Neural cell (in vitro differentiated cells): ENCODE results near the gene WDR91. TPM values are rescaled to one million over a fixed set of nuclear protein-coding genes. Genes with fewer than 3 reads are reported as not detected.
"Not testable (repeated sequence)": the region's sequence is repeated elsewhere in the genome, so short reads cannot be mapped to it uniquely, and the experiment has no call there.

ENCODE experiments used
- H2AFZ ChIP-seq: fragments of 200-600, 300-800 bp; sonication (generic), shearing (Covaris generic); 2 replicates; pipeline ENCODE4 v1.6.0; 2014; ENCODE audit warnings: low read depth, mild to moderate bottlenecking, antibody characterized with exemption, low read length, moderate library complexity
- H3F3A ChIP-seq: fragments of 200-600 bp; shearing (Covaris generic); 2 replicates; pipeline ENCODE4 v1.6.1; 2016; ENCODE audit warnings: mild to moderate bottlenecking, moderate library complexity, mixed read lengths, antibody characterized with exemption, low read length; ENCODE audit not compliant: insufficient read depth, poor library complexity, severe bottlenecking
- H3K27ac ChIP-seq: fragments of 200-600, 300-800 bp; sonication (generic), shearing (Covaris generic); 2 replicates; pipeline ENCODE4 v1.5.1; 2014; ENCODE audit warnings: mild to moderate bottlenecking, low read length, moderate library complexity
- H3K27me3 ChIP-seq: fragments of 300-800, 200-600 bp; sonication (generic), shearing (Covaris generic); 2 replicates; pipeline ENCODE4 v1.6.0; 2014; ENCODE audit warnings: mild to moderate bottlenecking, low read depth, low read length, moderate library complexity; ENCODE audit not compliant: insufficient read depth
- H3K36me3 ChIP-seq: fragments of 300-800, 200-600 bp; sonication (generic), shearing (Covaris generic); 2 replicates; pipeline ENCODE4 v1.5.1; 2014; ENCODE audit warnings: mild to moderate bottlenecking, antibody characterized with exemption, low read length, moderate library complexity; ENCODE audit not compliant: insufficient read depth
- H3K4me2 ChIP-seq: fragments of 300-800, 200-600 bp; sonication (generic), shearing (Covaris generic); 2 replicates; pipeline ENCODE4 v1.6.0; 2014; ENCODE audit warnings: mild to moderate bottlenecking, low read length
- H3K4me3 ChIP-seq: fragments of 300-800, 200-600 bp; sonication (generic), shearing (Covaris generic); 2 replicates; pipeline ENCODE4 v1.5.1; 2014; ENCODE audit warnings: mild to moderate bottlenecking, low read length, moderate library complexity
- H3K79me2 ChIP-seq: fragments of 200-600 bp; shearing (Covaris generic); replicated peaks from 2 replicates; pipeline ENCODE4 v1.6.0; 2014; ENCODE audit warnings: mild to moderate bottlenecking, low read length, moderate library complexity; ENCODE audit not compliant: insufficient read depth
- H3K9ac ChIP-seq: fragments of 300-800, 200-600 bp; sonication (generic), shearing (Covaris generic); 2 replicates; pipeline ENCODE4 v1.6.1; 2016; ENCODE audit warnings: mild to moderate bottlenecking, low read length, mixed read lengths
- H3K9me2 ChIP-seq: fragments of 200-600 bp; shearing (Covaris generic); 2 replicates; pipeline ENCODE4 v1.6.1; 2016; ENCODE audit warnings: mild to moderate bottlenecking, low read length, mixed read lengths; ENCODE audit not compliant: insufficient read depth
- H3K9me3 ChIP-seq: fragments of 200-600, 300-800 bp; sonication (generic), shearing (Covaris generic); 2 replicates; pipeline ENCODE4 v1.6.1; 2016; ENCODE audit warnings: mild to moderate bottlenecking, mixed run types, low read length, moderate library complexity, mixed read lengths
- H4K20me1 ChIP-seq: fragments of 200-600 bp; shearing (Covaris generic); 2 replicates; pipeline ENCODE4 v1.6.1; 2016; ENCODE audit warnings: mild to moderate bottlenecking, mixed run types; ENCODE audit not compliant: insufficient read depth
- EP300 ChIP-seq: fragments of 450-650 bp; conservative IDR thresholded peaks from 2 replicates; pipeline ENCODE4 v1.6.1; 2014; ENCODE audit warnings: antibody characterized with exemption, mild to moderate bottlenecking, moderate library complexity; ENCODE audit not compliant: poor library complexity, severe bottlenecking
- EZH2 ChIP-seq: fragments of 200-600, 300-800 bp; shearing (Covaris generic), sonication (generic); IDR thresholded peaks from 2 replicates; pipeline ENCODE4 v1.6.1; 2014; ENCODE audit warnings: antibody characterized with exemption, low read length, borderline replicate concordance, mild to moderate bottlenecking; ENCODE audit not compliant: insufficient read depth, poor library complexity, severe bottlenecking
- MXI1 ChIP-seq: fragments of 450-650 bp; conservative IDR thresholded peaks from 2 replicates; pipeline ENCODE4 v1.6.1; 2014; ENCODE audit warnings: antibody characterized with exemption, mild to moderate bottlenecking; ENCODE audit not compliant: poor library complexity, severe bottlenecking
- POLR2AphosphoS5 ChIP-seq: IDR thresholded peaks from 2 replicates; pipeline ENCODE4 v1.6.1; 2012
- RAD21 ChIP-seq: fragments of 450-650 bp; conservative IDR thresholded peaks from 2 replicates; pipeline ENCODE4 v1.6.1; 2014; ENCODE audit warnings: antibody characterized with exemption, mild to moderate bottlenecking, moderate library complexity
- SMC3 ChIP-seq: fragments of 450-650 bp; conservative IDR thresholded peaks from 2 replicates; pipeline ENCODE4 v1.6.1; 2014; ENCODE audit warnings: antibody characterized with exemption, mild to moderate bottlenecking, moderate library complexity; ENCODE audit not compliant: poor library complexity
- TAF1 ChIP-seq: IDR thresholded peaks from 2 replicates; pipeline ENCODE4 v1.6.1; 2012; ENCODE audit warnings: low read depth
- polyA plus RNA-seq: library from polyadenylated mRNA; depleted of rRNA; stranded (reverse); fragments of >200 nt; gene quantifications from 2 replicates; pipeline ENCODE4 v1.2.3, GENCODE V29; 2014
- TF ChIP-seq, protein P1 (sequence below): IDR thresholded peaks from 2 replicates; pipeline ENCODE4 v1.6.1; 2012; ENCODE audit warnings: borderline replicate concordance
- TF ChIP-seq, protein P2 (sequence below): fragments of 450-650 bp; IDR thresholded peaks from 2 replicates; pipeline ENCODE4 v1.5.1; 2014; ENCODE audit warnings: antibody characterized with exemption, mild to moderate bottlenecking, moderate library complexity; ENCODE audit not compliant: poor library complexity, severe bottlenecking

Gene WDR91
- polyA plus RNA-seq, 1 donor from 2014 or later: 17.7 TPM

DNA sequence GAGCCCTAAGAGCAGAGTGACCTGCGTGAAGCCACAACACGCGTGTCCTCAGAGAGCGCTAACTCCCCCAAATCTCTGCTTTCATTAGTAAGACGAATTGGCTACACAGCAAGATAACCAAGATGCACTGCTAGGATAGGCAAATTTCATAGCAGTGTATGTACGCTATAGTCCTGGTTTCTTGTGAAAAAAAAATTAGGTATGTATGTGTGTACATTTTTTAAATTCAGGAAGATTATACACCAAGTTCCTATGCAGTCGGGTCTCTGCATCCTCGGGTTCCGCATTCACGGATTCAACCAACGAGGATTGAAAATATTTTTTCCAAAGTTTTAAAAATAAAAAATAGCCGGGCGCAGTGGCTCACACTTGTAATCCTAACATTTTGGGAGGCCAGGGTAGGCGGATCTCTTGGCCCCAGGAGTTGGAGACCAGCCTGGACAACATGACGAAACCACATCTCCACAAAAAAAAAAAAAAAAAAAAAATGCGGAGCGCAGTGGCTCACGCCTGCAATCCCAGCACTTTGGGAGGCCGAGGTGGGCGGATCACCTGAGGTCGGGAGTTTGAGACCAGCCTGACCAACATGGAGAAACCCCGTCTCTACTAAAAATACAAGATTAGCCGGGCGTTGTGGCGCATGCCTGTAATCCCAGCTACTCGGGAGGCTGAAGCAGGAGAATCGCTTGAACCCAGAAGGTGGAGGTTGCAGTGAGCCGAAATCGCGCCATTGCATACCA lies 790 bp upstream of the WDR91 start:
- Histone ChIP-seq H3K9ac (peak overlapping the region; percentile 80), H2AFZ (peak overlapping the region; percentile 91), H3K27ac (peak overlapping the region; percentile 72), H3K4me3 (peak overlapping the region; percentile 73), H3K4me2 (peak overlapping the region; percentile 62)
- H3F3A ChIP-seq, H3K9me2 ChIP-seq, H3K27me3 ChIP-seq, H3K9me3 ChIP-seq, H3K79me2 ChIP-seq, H3K36me3 ChIP-seq, H4K20me1 ChIP-seq: not testable (repeated sequence)

DNA sequence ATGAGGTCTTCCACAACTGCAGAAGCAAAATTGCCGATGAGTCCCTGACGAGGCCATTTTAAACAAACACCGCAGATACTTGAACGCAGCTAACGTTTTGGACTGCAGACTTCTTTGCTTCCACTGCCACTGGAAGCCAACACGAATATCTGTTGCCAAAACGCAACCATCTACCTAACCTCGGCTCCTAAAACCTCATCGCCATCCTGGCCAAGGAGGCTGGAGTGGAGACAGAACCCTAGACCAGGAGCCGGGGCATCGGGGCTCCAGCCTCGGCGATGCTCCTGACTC lies 493 bp downstream of the WDR91 start:
- peak overlapping the region; percentile 73 for H3K4me3 ChIP-seq
- H3K36me3 ChIP-seq: no peaks in the 10 kb centered on the region
- H3K27me3 ChIP-seq: no peaks in the 10 kb centered on the region
- H4K20me1 ChIP-seq: no peaks in the 10 kb centered on the region
- H3K9me2 ChIP-seq: no peaks in the 10 kb centered on the region
- H3F3A ChIP-seq: no peaks in the 10 kb centered on the region
- H3K9me3 ChIP-seq: no peaks in the 10 kb centered on the region
- peak overlapping the region; percentile 83 for H3K27ac ChIP-seq
- H3K4me2 ChIP-seq: peak overlapping the region; percentile 59
- H3K9ac ChIP-seq: peak overlapping the region; percentile 90
- no peaks in the 10 kb centered on the region for H3K79me2 ChIP-seq
- H2AFZ ChIP-seq: peak overlapping the region; percentile 42
- no peak for TF ChIP-seq SMC3
- TF ChIP-seq, protein P1, sequence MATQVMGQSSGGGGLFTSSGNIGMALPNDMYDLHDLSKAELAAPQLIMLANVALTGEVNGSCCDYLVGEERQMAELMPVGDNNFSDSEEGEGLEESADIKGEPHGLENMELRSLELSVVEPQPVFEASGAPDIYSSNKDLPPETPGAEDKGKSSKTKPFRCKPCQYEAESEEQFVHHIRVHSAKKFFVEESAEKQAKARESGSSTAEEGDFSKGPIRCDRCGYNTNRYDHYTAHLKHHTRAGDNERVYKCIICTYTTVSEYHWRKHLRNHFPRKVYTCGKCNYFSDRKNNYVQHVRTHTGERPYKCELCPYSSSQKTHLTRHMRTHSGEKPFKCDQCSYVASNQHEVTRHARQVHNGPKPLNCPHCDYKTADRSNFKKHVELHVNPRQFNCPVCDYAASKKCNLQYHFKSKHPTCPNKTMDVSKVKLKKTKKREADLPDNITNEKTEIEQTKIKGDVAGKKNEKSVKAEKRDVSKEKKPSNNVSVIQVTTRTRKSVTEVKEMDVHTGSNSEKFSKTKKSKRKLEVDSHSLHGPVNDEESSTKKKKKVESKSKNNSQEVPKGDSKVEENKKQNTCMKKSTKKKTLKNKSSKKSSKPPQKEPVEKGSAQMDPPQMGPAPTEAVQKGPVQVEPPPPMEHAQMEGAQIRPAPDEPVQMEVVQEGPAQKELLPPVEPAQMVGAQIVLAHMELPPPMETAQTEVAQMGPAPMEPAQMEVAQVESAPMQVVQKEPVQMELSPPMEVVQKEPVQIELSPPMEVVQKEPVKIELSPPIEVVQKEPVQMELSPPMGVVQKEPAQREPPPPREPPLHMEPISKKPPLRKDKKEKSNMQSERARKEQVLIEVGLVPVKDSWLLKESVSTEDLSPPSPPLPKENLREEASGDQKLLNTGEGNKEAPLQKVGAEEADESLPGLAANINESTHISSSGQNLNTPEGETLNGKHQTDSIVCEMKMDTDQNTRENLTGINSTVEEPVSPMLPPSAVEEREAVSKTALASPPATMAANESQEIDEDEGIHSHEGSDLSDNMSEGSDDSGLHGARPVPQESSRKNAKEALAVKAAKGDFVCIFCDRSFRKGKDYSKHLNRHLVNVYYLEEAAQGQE: no peak
- no peak for TF ChIP-seq RAD21
- TF ChIP-seq, protein P2, sequence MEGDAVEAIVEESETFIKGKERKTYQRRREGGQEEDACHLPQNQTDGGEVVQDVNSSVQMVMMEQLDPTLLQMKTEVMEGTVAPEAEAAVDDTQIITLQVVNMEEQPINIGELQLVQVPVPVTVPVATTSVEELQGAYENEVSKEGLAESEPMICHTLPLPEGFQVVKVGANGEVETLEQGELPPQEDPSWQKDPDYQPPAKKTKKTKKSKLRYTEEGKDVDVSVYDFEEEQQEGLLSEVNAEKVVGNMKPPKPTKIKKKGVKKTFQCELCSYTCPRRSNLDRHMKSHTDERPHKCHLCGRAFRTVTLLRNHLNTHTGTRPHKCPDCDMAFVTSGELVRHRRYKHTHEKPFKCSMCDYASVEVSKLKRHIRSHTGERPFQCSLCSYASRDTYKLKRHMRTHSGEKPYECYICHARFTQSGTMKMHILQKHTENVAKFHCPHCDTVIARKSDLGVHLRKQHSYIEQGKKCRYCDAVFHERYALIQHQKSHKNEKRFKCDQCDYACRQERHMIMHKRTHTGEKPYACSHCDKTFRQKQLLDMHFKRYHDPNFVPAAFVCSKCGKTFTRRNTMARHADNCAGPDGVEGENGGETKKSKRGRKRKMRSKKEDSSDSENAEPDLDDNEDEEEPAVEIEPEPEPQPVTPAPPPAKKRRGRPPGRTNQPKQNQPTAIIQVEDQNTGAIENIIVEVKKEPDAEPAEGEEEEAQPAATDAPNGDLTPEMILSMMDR: no peak
- TF ChIP-seq MXI1: no peak
- no peak for TF ChIP-seq TAF1
- no peak for TF ChIP-seq EP300
- TF ChIP-seq EZH2: no peak
- no peak for TF ChIP-seq POLR2AphosphoS5
